Activated CD4-positive, alpha-beta memory T cell treated with anti-CD3 and anti-CD28 coated beads for 36 hours (primary cell): Measurements from ENCODE around the gene FUBP3. TPM values are rescaled to one million over a fixed set of nuclear protein-coding genes. Genes with fewer than 3 reads are reported as not detected.

Source experiments
- CTCF ChIA-PET: fragments of 350-600 bp; sonication (Branson Sonifier 250); formaldehyde crosslinking; loops from one replicate; lab custom pipeline; 2021; ENCODE audit warnings: antibody characterized with exemption, inconsistent platforms; lab: Charles Lee
- POLR2A ChIA-PET: fragments of 350-600 bp; sonication (Branson Sonifier 250); formaldehyde crosslinking; loops from one replicate; lab custom pipeline; 2021; ENCODE audit warnings: antibody characterized with exemption; lab: Charles Lee
- DNase-seq: peaks from one replicate; pipeline ENCODE4 v3.0.0-alpha.2; 2020
- H3K27ac Mint-ChIP-seq: one replicate; pipeline ENCODE4 v1.8.0; 2021; ENCODE audit warnings: mixed read lengths
- H3K27me3 Mint-ChIP-seq: one replicate; pipeline ENCODE4 v1.8.0; 2021; ENCODE audit warnings: mixed read lengths
- H3K36me3 Mint-ChIP-seq: one replicate; pipeline ENCODE4 v1.8.0; 2021; ENCODE audit warnings: mixed read lengths
- H3K4me1 Mint-ChIP-seq: one replicate; pipeline ENCODE4 v1.8.0; 2021; ENCODE audit warnings: low read depth, mixed read lengths
- H3K4me3 Mint-ChIP-seq: one replicate; pipeline ENCODE4 v1.8.0; 2021; ENCODE audit warnings: mild to moderate bottlenecking, mixed read lengths
- H3K9me3 Mint-ChIP-seq: one replicate; pipeline ENCODE4 v1.8.0; 2021; ENCODE audit warnings: mixed read lengths
- intact Hi-C: fragments of 100-400 bp; cut with micrococcal nuclease; formaldehyde crosslinking; loops from one replicate; pipeline ENCODE4 v1.15.1; 2023
- total RNA-seq, 2 experiments: library from RNA; stranded (reverse); gene quantifications; one replicate each; pipeline ENCODE4 v1.2.3, GENCODE V29; 2021

Gene FUBP3
- total RNA-seq, 2 experiments from 2014 or later = 31.8 to 37.5 TPM

DNA sequence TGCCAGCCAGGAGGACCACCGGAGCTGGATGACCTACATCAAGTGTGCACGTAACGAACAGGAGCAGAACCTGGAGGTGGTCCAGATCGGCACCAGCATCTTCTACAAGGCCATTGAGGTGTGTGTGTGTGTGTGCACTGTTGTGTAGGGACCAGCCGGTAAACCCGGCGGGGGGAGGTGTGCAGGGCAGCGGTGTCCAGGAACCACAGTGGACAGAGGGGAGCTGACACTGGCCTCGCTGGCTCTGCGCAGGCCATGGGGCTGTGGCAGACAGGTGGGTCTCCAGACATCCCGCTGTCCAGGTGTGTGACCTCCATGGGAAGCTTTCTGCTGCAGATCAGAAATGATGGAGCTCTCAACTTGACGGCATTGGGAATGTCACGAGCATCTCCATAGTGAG lies 88.8 kb downstream of the FUBP3 start:
- no peak overlapping the region for H3K4me3 Mint-ChIP-seq
- intact Hi-C loops = no loop called here
- POLR2A ChIA-PET = no interaction called here
- CTCF ChIA-PET = interaction anchor here (2.1 kb wide), 1 partner anchor 16 kb away, joined by 7 read pairs; no protein-coding TSS in a partner anchor
- peaks cover 36% of the 10 kb centered on the region for H3K27me3 Mint-ChIP-seq
- H3K4me1 Mint-ChIP-seq = peaks cover 16% of the 10 kb centered on the region
- no peak for DNase-seq
- H3K9me3 Mint-ChIP-seq = no peaks in the 10 kb centered on the region
- H3K36me3 Mint-ChIP-seq = no peaks in the 10 kb centered on the region
- H3K27ac Mint-ChIP-seq = no peak overlapping the region

DNA sequence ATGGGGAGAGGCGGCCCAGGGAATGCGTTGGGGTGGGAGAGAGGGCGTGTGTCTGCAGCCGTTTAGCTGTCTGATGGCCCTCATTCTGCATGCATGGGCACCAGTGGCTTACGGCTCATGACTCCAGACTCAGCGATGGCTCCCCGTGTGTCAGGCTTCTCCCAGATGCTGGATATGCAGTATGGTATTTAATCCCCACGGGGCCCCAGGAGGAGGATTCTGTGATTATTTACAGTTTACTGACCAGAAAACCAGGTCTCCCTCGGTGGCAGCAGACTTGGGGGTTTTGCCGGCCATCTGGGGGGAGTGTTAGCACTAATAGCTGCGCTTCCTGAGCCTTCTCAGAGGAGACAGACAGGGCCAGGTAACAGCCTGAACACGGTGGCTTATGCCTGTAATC lies 89.3 kb downstream of the FUBP3 start:
- H3K27ac Mint-ChIP-seq = no peak overlapping the region
- intact Hi-C loops = no loop called here
- H3K9me3 Mint-ChIP-seq = no peaks in the 10 kb centered on the region
- peaks cover 16% of the 10 kb centered on the region for H3K4me1 Mint-ChIP-seq
- peaks cover 35% of the 10 kb centered on the region for H3K27me3 Mint-ChIP-seq
- no peak overlapping the region for H3K4me3 Mint-ChIP-seq
- ChIA-PET CTCF (interaction anchor here (2.1 kb wide), 1 partner anchor 16 kb away, joined by 7 read pairs; no protein-coding TSS in a partner anchor), POLR2A (no interaction called here)
- no peak for DNase-seq
- H3K36me3 Mint-ChIP-seq = no peaks in the 10 kb centered on the region

DNA sequence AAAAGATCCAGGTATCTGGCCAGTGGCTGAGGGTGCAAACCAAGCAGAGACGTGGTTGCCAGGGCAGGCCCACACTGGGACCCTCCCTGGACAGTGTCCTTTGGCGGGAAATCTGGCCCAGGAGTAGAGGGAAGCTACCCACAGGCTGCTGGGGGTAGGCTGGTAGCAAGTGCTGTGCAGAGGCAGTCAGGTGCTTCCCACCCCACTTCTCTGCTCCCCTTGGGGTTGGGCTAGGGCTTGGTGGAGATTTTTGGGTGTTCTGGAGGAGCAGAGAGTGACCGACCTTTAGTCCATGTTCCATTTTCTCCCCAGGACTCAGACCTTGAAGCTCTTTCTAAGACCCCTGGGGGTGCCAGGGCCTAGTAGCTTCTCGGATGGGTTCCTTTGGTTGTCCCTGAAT lies 90.6 kb downstream of the FUBP3 start:
- Mint-ChIP-seq H3K4me1 (peaks cover 7% of the 10 kb centered on the region), H3K27me3 (peaks cover 27% of the 10 kb centered on the region), H3K4me3 (no peak overlapping the region), H3K36me3 (no peaks in the 10 kb centered on the region), H3K9me3 (no peaks in the 10 kb centered on the region), H3K27ac (no peak overlapping the region)
- no peak for DNase-seq
- intact Hi-C loops = no loop called here
- CTCF ChIA-PET = interaction anchor here (1.5 kb wide), 1 partner anchor 12 kb away, joined by 5 read pairs; no protein-coding TSS in a partner anchor
- POLR2A ChIA-PET = interaction anchor here (0.6 kb wide), 1 partner anchor 26 kb away, joined by 3 read pairs; no protein-coding TSS in a partner anchor

DNA sequence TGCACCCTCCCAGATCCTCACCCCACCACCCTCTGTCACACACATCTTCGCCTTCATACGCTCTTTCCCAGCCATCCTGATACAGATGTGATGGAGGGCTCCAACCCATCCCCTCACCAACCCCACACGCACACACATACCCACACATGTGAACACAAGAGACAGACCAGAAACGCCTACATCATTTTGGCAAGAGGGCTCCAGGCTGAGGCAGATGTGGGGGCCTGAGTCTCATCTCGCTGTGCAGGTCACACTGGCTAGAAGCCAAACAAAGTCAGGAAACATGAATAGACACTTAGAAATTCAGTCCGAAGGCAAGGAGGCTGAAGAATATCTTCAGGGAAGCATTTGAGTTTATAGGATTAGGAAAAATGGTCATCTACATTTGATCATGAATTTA lies 91.3 kb downstream of the FUBP3 start:
- no peak for DNase-seq
- Mint-ChIP-seq H3K9me3 (no peaks in the 10 kb centered on the region), H3K27me3 (peaks cover 22% of the 10 kb centered on the region), H3K4me1 (peaks cover 2% of the 10 kb centered on the region), H3K27ac (no peak overlapping the region), H3K4me3 (no peak overlapping the region), H3K36me3 (no peaks in the 10 kb centered on the region)
- CTCF ChIA-PET = interaction anchor here (1.5 kb wide), 1 partner anchor 11 kb away, joined by 5 read pairs; no protein-coding TSS in a partner anchor
- POLR2A ChIA-PET = no interaction called here
- intact Hi-C loops = no loop called here

DNA sequence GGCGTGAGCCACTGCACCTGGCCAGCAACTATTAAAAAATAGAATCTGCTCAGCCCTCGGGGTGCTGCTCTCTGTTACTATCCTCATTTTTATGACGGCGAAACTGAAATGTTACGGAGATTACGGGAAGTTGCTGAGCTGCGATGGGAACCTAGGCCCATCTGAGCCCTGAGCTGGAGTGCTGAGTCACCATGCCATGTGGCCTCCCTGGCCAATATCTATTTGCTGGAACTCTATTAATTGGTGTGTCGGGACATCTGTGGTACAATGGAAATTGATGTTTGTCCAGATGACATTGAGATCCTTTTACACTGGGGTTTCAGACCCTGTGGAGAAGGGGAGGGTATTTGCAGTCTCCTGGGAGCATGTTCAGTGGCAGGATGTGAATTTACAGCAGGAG lies 93.1 kb downstream of the FUBP3 start:
- no peak overlapping the region for H3K4me3 Mint-ChIP-seq
- no peaks in the 10 kb centered on the region for H3K36me3 Mint-ChIP-seq
- intact Hi-C loops = no loop called here
- H3K27me3 Mint-ChIP-seq = peaks cover 8% of the 10 kb centered on the region
- ChIA-PET CTCF (no interaction called here), POLR2A (no interaction called here)
- H3K4me1 Mint-ChIP-seq = no peaks in the 10 kb centered on the region
- no peak for DNase-seq
- H3K9me3 Mint-ChIP-seq = no peaks in the 10 kb centered on the region
- H3K27ac Mint-ChIP-seq = no peak overlapping the region

GRCh38 chr9:130672933-130673615 lies 93.7 kb downstream of the FUBP3 start:
- no peak overlapping the region for H3K27ac Mint-ChIP-seq
- ChIA-PET CTCF (no interaction called here), POLR2A (no interaction called here)
- peaks cover 5% of the 10 kb centered on the region for H3K27me3 Mint-ChIP-seq
- no peaks in the 10 kb centered on the region for H3K4me1 Mint-ChIP-seq
- H3K4me3 Mint-ChIP-seq = no peak overlapping the region
- no peaks in the 10 kb centered on the region for H3K9me3 Mint-ChIP-seq
- H3K36me3 Mint-ChIP-seq = no peaks in the 10 kb centered on the region
- DNase-seq = no peak
- intact Hi-C loops = no loop called here

- intact Hi-C loops = no loop called here
- H3K27ac Mint-ChIP-seq = no peak overlapping the region
- H3K9me3 Mint-ChIP-seq = no peaks in the 10 kb centered on the region
- no peak overlapping the region for H3K4me3 Mint-ChIP-seq
- no peaks in the 10 kb centered on the region for H3K36me3 Mint-ChIP-seq
- no peak for DNase-seq
- H3K4me1 Mint-ChIP-seq = no peaks in the 10 kb centered on the region
- H3K27me3 Mint-ChIP-seq = peaks cover 6% of the 10 kb centered on the region
- POLR2A ChIA-PET = no interaction called here
- CTCF ChIA-PET = interaction anchor here (1.1 kb wide), 1 partner anchor 215 kb away, joined by 5 read pairs; no protein-coding TSS in a partner anchor
Measured at GRCh38 chr9:130675396-130675795, 96.0 kb downstream of the FUBP3 start.

DNA sequence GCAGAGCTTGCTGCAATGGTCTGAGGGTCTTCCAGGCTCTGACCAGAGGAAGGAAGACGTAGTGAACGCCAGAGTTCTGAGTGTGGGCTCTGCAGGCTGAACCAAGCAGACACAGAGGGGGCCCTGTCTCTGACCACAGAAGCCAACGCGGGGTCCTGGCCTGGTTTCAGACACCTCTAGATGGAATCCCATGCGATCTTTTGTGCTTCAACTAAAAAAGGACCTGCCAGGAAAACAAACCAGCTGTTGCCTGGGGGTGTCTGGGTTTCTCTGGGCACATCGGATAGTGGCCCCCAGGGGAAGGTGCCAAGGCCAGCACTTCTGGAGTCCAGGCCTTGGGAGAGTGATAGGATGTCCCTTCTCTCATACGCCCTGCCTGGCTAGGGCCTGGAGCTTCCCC lies 97.9 kb downstream of the FUBP3 start:
- Mint-ChIP-seq H3K4me3 (no peak overlapping the region), H3K9me3 (no peaks in the 10 kb centered on the region), H3K4me1 (no peaks in the 10 kb centered on the region), H3K36me3 (no peaks in the 10 kb centered on the region), H3K27me3 (peaks cover 6% of the 10 kb centered on the region), H3K27ac (no peak overlapping the region)
- ChIA-PET POLR2A (no interaction called here), CTCF (no interaction called here)
- intact Hi-C loops = no loop called here
- DNase-seq = no peak

GRCh38 chr9:130680836-130681768 lies 101.7 kb downstream of the FUBP3 start:
- intact Hi-C loops = loop anchor here (5.0 kb wide), 1 partner anchor 99 kb away; no protein-coding TSS in a partner anchor
- Mint-ChIP-seq H3K9me3 (peaks cover 7% of the 10 kb centered on the region), H3K27ac (no peak overlapping the region), H3K4me3 (peak overlapping the region; percentile 55), H3K27me3 (peaks cover 6% of the 10 kb centered on the region), H3K36me3 (no peaks in the 10 kb centered on the region), H3K4me1 (peaks cover 2% of the 10 kb centered on the region)
- DNase-seq = peak; percentile 79
- ChIA-PET POLR2A (interaction anchor here (1.7 kb wide), 1 partner anchor 12 kb away, joined by 10 read pairs; the partner anchor contains the start of gene EXOSC2), CTCF (interaction anchor here (0.6 to 6.1 kb wide), 6 partner anchors 9 to 437 kb away, joined by 3 to 158 read pairs (median 7); no protein-coding TSS in a partner anchor)

DNA sequence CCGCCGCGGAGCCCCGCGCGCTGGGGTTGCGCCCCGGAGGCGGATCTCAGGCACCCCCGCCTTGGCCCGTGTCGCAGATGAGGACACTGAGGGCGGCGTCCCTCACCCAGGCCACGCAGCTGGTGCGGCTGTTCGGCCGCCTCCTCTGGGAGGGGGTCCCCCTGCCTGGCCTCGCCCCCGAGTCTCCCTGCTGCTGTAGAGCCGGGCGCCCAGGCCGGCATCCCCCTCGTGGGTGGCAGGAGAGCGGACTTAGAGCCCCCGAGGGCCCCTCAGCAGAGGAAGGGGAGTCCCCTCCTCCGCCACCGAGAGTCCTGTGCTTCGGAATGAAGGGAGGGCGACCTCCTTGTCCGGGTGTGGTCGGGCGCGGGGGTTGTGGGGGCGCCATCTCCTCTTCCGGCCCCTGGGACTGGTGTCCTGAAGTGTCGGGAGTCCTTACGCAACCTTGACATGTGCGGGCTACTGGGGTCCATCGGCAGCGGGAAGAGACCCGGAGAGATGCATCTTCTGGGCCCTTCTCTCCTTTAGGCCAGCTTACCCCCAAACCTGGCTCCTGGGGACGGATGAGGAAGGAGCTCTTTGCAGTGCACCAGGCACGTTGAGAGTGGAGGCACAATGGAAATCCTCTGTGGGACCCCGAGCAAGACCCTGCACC lies 102.5 kb downstream of the FUBP3 start:
- Mint-ChIP-seq H3K36me3 (no peaks in the 10 kb centered on the region), H3K9me3 (peaks cover 7% of the 10 kb centered on the region), H3K4me1 (peaks cover 2% of the 10 kb centered on the region), H3K4me3 (peak overlapping the region; percentile 89), H3K27ac (no peak overlapping the region), H3K27me3 (peaks cover 6% of the 10 kb centered on the region)
- CTCF ChIA-PET = interaction anchor here (0.5 to 6.1 kb wide), 23 partner anchors 10 to 234 kb away, joined by 3 to 158 read pairs (median 5); partner anchors contain the start of genes EXOSC2 and PRDM12
- POLR2A ChIA-PET = interaction anchor here (0.5 to 1.7 kb wide), 3 partner anchors 12 to 648 kb away, joined by 3 to 10 read pairs (median 3); partner anchors contain the start of gene EXOSC2
- peak; percentile 35 for DNase-seq
- intact Hi-C loops = loop anchor here (1.0 to 5.0 kb wide), 2 partner anchors 100 to 221 kb away; no protein-coding TSS in a partner anchor

GRCh38 chr9:130682421-130683121 lies 103.2 kb downstream of the FUBP3 start:
- CTCF ChIA-PET = interaction anchor here (0.5 to 6.1 kb wide), 28 partner anchors 10 to 593 kb away, joined by 3 to 158 read pairs (median 4); partner anchors contain the start of genes EXOSC2 and PRDM12
- DNase-seq = peak; percentile 71
- peaks cover 6% of the 10 kb centered on the region for H3K27me3 Mint-ChIP-seq
- peaks cover 5% of the 10 kb centered on the region for H3K4me1 Mint-ChIP-seq
- no peak overlapping the region for H3K27ac Mint-ChIP-seq
- intact Hi-C loops = loop anchor here (1.0 to 5.0 kb wide), 2 partner anchors 100 to 221 kb away; no protein-coding TSS in a partner anchor
- H3K36me3 Mint-ChIP-seq = no peaks in the 10 kb centered on the region
- peaks cover 7% of the 10 kb centered on the region for H3K9me3 Mint-ChIP-seq
- POLR2A ChIA-PET = interaction anchor here (0.5 to 1.7 kb wide), 3 partner anchors 11 to 649 kb away, joined by 3 to 10 read pairs (median 3); partner anchors contain the start of gene EXOSC2
- H3K4me3 Mint-ChIP-seq = peak overlapping the region; percentile 89
